ENCODE results near the gene PRKACB.

Gene PRKACB

DNA sequence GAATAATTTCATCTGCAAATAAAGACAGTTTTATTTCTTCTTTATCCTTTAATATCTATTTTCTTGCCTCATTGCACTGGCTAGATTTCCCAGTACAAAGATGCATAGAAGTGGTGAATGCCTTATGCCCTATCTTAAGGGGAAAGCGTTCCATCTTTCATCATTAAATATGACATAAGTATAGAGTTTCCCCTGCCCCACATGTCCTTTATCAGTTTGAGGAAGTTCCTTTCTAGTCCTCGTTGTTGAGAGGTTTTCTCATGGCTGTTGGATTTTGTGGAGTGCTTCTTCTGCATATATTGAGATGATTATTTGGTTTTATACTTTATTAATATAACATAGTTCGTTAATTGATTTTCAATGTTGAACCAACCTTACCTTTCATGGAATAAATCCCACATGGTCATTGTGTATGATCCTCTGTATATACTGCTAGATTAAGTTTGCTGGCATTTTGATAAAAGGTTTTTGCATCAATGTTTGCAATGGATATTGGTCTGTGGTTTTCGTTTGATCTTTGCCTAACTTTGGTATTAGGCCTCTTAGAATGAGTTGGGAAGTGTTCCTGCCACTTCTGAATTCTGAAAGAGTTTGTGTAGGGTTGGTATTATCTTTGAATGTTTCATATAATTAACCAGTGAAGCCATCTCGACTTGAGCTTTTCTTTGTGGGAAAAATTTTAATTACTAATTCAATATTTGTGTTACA, 15.6 kb downstream of the PRKACB start:
- DNase-seq: no peak

DNA sequence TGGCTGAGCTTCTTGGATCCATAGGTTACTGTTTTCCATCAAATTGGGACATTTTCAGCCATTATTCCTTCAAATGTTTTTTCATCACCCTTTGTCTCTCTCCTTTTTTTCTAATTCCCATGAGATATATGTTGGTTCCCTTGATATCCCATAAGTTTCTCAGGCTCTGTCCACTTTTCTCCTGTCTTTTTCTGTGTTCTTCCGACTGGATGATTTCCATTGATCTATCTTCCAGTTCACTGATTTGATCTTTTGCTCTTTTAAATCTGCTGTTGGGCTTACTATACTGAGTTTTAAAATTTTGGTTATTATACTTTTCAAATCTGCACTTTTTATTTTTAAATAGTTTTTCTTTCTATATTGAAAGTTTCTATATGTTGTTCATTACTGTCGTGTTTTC, 18.2 kb downstream of the PRKACB start:
- no peak for DNase-seq

DNA sequence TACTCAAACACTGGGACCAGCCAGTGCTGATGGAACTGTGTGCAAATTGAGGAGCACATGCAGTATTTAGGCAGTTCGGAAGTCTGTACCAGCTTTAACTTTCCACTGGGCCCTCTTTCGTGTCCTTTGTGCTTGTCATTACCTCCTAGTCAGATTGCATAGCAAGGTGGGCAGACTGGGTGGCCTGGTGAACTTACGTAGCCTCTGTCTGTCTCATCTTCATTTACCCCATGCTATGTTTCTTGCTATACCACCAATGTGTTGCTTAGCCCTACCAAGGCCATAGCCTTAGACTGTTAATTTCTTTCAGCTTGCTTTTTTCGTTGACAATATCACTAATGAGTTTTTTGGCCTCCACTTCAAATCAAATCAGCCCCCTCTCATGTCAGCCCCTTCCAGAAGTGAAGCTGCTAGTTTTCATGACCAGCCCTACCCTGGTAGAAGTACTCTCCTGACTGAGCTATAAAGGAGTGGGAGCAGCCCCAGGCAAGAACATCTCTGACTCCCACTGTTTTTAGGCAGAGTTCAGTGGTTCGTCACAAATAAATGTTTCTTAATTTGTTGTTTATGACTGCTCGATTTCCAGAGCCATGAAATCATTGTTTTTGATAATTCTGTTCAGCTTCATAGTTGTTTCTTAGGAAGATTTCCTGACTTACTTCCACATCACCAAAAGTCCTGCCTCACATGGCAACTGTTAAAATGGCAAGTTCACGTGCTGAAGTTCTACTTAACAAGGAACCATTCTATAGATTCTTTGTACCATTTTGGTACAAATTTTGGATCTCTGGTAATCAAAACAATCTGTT, 19.3 kb downstream of the PRKACB start:
- DNase-seq: no peak

DNA sequence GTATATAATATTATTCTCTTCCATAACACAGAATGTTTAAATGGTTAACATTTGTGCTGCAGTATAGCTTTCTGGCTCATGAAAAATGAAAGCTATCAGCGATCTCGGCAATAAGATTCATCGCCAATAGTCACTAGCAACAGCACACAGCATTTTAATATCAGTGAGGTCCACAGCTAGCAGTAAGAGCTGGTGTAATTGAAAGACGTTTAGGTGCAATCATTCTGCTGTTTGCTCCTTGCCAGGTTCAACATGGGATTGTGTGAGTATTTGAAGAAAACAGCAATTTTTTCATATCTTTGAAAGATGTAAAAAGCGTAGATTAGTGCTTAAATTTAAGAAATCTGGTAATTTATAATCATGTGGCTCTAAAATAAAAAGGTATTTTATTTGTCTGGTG, 20.1 kb downstream of the PRKACB start:
- DNase-seq: no peak

DNA sequence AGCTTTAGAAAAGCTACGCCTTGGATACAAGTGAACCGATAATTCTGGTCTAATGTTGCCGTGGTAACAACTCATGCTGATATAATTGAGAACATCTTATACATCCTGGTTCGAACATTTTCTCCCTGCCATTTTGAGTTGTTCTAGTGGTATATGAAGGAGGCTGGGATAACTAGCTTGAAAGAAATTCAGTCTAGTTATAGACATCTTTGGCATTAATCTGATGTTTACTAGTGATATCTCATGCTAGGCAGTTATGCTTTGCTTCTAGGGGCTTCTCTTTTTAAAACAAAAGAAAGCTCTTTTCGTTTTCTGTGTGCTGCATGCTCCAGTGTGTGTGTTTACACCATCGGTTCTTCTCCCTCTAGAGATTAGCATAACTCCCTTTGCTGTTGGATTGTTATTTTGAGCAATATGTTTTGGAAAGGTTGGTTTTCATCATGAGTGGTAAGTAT, 20.5 kb downstream of the PRKACB start:
- no peak for DNase-seq

DNA sequence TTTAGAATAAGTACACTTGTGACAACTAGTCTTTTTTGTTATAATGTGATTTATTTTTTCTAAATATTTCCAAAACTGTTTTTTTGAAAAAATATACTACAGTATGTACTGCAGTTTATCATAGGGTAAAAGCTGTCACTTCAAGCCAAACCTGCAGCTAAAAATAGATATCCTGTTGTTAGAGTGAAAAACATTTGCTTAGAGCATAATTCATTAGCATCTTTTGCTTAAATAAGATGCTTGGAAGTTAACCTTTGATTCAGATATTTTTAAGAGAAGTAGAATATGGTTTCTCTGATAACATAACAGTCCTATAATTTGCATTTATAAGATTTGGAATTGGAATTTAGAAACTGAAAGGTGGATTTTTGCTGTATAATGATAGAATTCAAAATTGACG, 21.5 kb downstream of the PRKACB start:
- no peak for DNase-seq

DNA sequence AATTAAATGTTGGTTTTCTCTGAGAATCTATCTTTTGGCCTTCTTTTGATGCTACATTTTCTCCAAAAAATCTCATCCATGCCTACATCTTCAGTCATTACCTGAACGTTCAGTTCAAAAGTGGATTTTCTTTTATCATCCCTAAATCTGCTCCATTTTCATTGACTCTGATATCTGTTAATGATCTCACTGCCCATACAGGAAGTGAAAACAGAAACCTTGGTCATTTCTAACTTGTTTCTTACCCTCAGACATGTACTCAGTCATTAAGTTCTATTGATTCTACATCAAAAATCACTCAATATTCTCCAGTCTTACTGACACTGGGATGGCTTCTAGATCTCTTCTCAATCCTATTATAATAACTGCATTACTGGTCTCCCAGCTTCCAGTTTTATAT, 22.7 kb downstream of the PRKACB start:
- no peak for DNase-seq

DNA sequence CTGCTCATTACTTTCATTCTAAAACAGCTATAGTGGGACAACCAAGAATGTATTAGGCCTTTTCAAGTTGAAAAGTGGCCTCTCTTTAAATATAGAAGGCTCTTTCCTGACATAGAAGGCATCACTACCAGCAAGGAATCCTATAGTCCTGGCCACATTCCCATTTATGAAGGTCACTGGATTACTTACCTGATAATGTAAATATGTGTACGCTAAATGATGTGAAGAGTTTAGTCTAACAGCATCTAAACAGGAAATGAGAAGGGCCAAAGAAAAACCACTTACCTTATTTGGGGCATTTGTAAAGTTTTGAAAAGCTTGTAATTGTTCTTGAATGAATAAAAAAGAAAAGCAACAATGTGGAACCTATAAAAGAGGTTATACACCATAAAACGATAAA, 24.7 kb downstream of the PRKACB start:
- no peak for DNase-seq

DNA sequence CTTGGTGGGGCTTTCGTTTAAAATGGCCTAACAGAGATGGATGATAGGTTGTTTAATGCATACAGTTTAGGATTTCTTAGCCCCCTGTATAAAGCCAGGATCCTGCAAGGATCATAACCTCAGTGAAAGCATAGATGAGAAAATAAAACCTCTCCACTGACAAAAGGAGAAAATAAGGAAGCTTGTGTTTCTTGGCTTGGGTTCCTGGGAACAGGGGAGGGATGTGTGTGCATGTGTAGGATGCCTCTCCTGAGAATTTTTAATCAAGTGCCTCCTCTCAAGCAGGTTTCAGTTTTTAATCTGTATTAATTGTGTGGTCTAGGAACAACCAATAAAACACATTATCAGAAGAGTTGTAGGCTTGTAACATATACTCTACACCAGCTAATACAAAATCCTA, 26.1 kb downstream of the PRKACB start:
- no peak for DNase-seq

DNA sequence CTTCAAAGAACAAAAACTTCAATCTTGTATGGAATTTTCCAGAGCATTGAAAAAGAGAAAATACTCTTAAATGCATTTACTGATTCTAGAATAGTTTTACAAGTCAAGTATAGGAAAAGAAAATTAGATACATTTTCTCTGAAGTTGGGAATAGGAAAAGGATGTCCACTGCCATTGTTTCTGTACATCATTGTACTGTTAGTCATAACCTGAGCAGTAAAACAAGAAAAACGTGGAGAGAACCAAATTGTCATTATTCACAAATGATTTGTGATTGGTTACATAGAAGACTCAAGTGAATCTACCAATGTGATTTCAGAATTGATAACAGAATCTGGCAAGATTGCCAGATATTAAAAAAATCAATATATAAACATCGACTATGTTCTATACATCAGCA, 27.4 kb downstream of the PRKACB start:
- no peak for DNase-seq

DNA sequence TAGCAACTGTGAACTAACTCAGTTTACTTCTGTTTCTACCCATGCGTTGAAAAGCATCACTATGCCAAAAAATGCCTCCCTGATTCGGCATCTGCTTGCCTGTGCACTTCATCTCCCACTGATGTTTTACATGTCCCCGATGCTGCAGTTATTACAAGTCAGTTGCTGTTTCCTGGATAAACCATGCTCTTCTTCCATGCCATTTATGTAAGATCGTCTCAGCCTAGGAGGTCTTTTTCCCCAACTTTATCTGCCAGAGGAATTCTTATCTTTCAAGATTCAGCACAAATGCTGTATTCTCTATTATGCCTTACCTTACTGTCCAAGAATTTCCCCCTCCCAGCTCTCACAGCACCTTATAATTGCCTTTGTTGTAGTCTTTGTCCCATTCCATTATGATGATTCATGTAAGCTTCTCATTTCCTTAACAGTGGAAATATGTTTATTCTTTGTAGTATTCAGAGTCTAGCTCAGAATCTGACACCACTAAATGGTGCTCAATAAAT, 30.0 kb downstream of the PRKACB start:
- no peak for DNase-seq

DNA sequence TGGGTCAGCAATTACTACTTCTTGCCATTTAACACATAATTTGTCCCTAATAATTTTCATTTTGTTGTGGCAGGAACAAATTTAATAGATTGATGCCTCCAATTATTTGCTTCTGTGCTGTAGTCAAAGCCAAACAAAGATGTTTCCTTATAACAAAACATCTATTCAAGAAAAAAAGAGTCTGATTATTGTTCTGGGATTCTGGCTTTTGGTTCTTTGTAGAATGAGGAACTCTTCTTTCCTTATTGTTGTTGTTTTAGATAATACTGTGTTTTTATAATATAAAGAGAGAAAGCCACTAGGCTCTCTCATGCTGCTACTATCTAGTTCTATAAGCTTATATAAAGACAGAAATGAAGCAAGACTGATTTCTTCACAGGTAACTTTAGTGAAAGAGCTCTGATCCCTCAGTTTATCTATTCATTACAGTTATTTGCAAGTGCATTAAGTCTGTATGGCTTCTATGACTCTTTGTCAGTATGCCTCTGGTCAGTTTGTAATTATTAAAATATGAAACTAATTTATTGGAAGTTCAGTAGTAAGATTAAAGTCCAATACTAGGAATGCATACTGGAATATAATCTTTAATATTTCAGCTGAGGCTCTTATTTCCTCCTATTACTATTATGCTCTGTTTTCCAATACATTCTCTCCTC, 37.4 kb downstream of the PRKACB start:
- no peak for DNase-seq

DNA sequence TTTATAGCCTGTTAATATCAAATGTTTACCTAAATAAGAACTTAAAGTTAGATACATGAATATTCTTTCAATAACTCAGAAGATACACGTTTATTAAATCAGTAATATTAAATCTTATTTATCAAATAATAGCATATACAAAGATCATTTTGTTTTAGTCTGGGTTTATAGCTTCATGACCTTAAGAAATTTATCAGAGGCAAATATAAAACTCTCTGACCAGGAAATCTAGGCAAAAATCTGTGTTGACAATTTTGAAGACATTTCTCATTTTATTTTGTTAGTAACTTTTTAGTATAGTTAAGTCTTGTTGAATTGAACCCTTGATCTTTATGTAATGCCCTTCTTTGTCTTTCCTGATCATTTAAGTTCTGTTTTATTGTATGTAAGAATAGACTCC, 46.4 kb downstream of the PRKACB start:
- no peak for DNase-seq

DNA sequence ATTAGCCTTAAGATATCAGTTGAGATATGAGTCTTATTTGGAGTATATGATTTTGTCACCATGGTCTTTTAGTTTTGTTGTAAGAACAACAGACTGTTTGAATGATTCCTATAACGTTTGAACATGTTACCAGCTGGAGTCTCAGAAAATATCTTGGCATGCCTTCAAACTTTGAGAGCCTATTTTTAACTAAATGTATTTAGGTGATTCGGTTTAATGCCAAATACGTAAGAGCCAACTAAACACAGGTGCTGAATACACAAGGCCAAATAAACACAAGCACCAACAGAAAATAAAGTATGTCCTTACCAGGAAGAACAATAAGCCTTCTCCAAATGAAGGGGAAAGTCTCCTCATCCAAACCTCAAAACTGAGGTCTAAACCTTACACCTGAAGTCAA, 48.6 kb downstream of the PRKACB start:
- no peak for DNase-seq

DNA sequence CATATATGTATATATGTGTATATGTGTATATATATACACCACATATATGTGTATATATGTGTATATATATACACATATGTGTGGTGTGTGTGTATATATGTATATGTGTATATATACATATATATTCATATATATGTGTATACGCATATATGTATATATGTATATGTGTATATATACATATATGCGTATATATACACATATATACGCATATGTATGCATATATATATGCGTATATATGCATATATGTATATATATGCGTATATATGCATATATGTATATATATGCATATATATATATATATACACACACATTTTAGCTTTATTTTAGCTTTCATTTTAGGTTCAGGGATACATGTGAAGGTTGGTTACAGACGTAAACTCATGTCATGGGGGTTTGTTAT, 54.8 kb downstream of the PRKACB start:
- no peak for DNase-seq

DNA sequence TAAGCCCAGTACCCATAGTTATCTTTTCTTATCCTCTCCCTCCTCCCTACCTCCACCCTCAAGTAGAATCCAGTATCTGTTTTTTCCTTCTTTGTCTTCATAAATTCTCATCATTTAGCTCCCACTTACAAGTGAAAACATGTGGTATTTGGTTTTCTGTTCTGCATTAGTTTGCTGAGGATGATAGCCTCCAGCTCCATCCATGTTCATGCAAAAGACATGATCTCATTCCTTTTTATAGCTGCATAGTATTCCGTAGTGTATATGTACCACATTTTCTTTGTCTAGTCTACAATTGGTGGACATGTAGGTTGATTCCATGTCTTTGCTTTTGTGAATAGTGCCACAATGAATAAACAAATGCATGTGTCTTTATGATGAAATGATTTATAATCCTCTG, 55.2 kb downstream of the PRKACB start:
- no peak for DNase-seq

DNA sequence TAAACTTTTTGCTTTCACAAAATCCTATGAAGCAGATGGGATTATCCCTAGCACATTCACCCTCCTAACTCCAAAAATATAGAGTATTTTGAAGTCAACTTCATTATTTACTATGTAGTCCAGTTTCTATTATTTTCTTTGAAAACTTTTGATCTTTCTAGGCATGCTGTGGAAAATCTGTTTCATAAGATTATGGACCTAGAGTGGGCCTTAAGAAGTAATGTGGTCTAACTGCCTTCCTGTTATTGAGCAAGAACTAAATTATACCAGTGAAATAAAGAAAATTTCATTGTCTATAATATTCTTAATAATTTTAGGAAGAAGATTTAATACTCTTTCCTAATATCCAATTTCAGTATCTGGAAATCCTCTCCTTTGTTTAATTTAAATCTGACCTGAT, 58.1 kb downstream of the PRKACB start:
- no peak for DNase-seq

DNA sequence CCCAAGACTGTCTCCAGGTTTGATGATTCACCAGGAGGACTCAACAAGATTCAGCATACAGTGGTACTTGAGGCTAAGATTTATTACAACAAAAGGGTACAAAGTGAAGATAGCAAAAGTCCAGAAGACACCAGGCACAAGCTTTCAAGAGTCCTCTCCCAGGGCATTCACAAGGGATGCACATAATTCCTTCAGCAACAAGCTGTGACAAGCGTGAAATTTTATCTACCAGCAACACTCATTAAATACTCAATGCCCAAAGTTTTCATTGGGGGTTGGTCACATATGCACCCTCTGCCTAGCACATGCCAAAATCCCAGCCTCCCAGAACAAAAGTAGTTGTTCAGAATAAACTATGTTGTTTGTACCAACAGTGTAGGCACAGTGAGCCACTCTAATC, 62.3 kb downstream of the PRKACB start:
- DNase-seq: no peak

DNA sequence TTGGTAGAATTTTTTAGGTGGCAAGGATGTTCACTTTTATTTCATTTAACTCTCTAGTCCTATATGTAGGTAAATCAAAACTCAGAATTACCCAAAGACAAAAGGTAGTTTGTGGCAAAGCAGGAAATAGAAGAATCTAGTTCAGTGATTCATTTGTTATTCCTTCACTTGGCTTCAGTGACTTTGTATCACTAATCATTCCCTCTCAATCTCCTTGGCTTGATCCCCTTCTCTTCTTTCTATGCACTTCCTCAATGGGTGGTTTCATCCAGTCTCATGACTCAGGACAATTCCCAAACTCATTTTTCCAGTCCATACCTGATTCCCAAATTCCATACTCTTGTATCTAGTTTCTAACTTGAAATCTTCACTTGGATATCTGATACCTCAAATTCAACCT, 64.9 kb downstream of the PRKACB start:
- no peak for DNase-seq

DNA sequence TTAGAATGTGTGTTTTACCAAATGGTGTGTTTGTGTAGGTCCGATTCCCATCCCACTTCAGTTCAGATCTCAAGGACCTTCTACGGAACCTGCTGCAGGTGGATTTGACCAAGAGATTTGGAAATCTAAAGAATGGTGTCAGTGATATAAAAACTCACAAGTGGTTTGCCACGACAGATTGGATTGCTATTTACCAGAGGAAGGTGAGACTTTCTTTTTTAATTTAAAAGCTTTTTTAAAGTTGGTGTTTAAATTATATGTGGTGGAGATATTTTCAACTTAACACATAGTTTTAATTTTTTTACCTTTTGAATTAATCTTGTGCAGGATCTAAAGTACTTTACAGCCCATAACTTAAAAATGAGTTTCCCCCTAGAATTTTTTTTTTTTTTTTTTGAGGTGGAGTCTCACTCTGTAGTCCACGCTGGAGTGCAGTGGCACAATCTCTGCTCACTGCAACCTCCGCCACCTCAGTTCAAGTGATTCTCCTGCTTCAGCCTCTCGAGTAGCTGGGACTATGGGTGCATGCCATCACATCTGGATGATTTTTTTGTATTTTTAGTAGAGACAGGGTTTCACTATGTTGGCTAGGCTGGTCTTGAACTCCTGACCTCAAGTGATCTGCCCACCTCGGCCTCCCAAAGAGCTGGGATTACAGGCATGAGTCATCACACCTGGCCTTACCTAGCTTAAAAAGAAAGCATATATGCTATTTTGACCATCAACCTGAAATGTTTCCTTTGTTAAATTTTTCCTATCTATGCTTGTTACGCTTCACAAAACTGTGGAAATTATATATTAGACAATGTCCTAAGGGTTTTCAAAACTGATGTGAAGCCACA, 70.3 kb downstream of the PRKACB start:
- no peak for DNase-seq

DNA sequence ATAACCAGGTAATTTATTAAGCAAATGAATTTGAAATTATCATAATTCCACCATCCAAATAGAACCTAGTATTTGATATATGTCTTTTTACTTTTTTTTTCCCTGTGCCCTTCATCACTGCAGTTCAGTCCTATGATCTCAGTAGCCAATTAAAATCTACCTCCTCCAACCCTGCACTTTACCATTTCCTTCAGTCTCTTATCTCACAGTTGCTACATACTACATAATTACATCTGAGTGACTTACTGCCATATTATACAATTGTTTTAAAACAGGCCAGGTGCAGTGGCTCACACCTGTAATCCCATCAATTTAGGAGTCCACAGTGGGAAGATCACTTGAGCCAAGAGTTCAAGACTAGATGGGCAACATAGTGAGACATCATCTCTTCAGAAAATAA, 73.2 kb downstream of the PRKACB start:
- DNase-seq: no peak

DNA sequence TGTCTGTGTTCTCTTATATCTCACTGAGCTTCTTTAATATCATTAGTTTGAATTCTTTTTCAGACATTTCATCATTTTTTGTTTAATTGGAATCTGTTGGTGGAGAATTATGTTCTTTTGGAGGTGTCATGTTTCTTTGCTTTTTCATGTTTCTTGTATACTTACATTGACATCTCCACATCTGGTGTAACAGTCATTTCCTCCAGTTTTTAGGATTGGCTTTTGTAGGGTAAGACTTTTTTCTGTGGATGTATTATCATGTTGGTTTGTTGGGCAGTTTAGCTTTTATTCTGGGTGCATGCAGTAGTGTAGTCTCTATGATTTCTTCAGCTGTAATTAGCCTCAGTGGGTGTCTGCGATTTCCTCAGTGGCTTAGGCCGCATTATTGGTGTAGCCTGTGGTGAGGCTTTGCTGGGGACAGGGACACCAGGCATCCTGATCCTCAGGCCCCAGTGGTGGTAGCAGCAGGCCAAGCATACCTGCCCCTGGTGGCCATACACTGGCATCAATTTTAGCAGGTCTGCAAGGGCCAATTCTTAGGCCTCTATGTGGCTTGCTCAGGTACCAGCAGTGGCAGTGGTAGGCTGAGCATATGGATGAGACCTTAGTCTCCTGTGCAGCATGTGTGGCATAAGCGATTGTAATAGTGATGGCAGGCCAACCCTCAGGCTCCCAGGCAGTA, 79.8 kb downstream of the PRKACB start:
- no peak for DNase-seq

All from stimulated activated CD8-positive, alpha-beta memory T cell treated with anti-CD3 and anti-CD28 coated beads, Interleukin-4, amount 100 ng/mL, for 48 hours (primary cell).